HEK293 (cell line): ENCODE results near the gene UTP3.

ENCODE experiments used
- CTCF ChIA-PET: fragments of 350-600 bp; formaldehyde crosslinking; extraction: SDS; loops from one replicate; lab custom pipeline; 2021; ENCODE audit warnings: antibody characterized with exemption; lab: Yijun Ruan, JAX
- POLR2A ChIA-PET: fragments of 300-600 bp; formaldehyde crosslinking; extraction: SDS; loops from one replicate; lab custom pipeline; 2020; ENCODE audit warnings: antibody characterized with exemption, inconsistent platforms; lab: Yijun Ruan, JAX
- H3K27ac ChIP-seq: fragments of 200-500 bp; sonication (Bioruptor generic); 2 replicates; pipeline ENCODE4 v1.5.1; 2014; ENCODE audit warnings: low read depth, low read length, control low read depth, inconsistent platforms; ENCODE audit errors: extremely low read depth
- H3K36me3 ChIP-seq, 2 experiments: fragments of 200-500 bp in 1 of 2; sonication (Bioruptor generic) in 1 of 2; 1 replicate in 1 of 2; 2 replicates in 1 of 2; pipeline ENCODE4 v1.5.1; 2014 to 2017; ENCODE audit warnings: inconsistent platforms in 2 of 2, low read length in 2 of 2; ENCODE audit not compliant: control insufficient read depth in 2 of 2, insufficient read depth in 1 of 2
- H3K4me1 ChIP-seq: fragments of 200-500 bp; sonication (Bioruptor generic); 2 replicates; pipeline ENCODE4 v1.5.1; 2014; ENCODE audit warnings: mild to moderate bottlenecking, low read length, inconsistent platforms; ENCODE audit not compliant: control insufficient read depth, insufficient read depth
- H3K4me3 ChIP-seq: 2 replicates; pipeline ENCODE4 v1.5.1; 2011; ENCODE audit warnings: low read depth, mild to moderate bottlenecking, control low read depth, low read length, moderate library complexity
- H3K9me3 ChIP-seq: fragments of 200-500 bp; sonication (Bioruptor generic); 2 replicates; pipeline ENCODE4 v1.5.1; 2014; ENCODE audit warnings: low read depth, low read length, inconsistent platforms; ENCODE audit not compliant: control insufficient read depth, insufficient read depth
- EGR2 ChIP-seq: fragments of 450-650 bp; formaldehyde crosslinking; IDR thresholded peaks from 2 replicates; pipeline ENCODE4 v1.5.1; 2016; ENCODE audit warnings: low read depth, missing biosample characterization, missing genetic modification characterization
- HOXA7 ChIP-seq: sonication (generic); formaldehyde crosslinking; IDR thresholded peaks from 2 replicates; pipeline ENCODE4 v1.8.1; 2022; ENCODE audit warnings: missing genetic modification reagents, borderline replicate concordance
- IKZF3 ChIP-seq: fragments of 450-650 bp; IDR thresholded peaks from 2 replicates; pipeline ENCODE4 v1.5.0; 2018; ENCODE audit warnings: missing biosample characterization, mild to moderate bottlenecking, missing genetic modification characterization, moderate library complexity
- SP3 ChIP-seq: fragments of 450-650 bp; formaldehyde crosslinking; IDR thresholded peaks from 2 replicates; pipeline ENCODE4 v1.5.1; 2016; ENCODE audit warnings: missing biosample characterization, missing genetic modification characterization
- ZBTB1 ChIP-seq: fragments of 450-650 bp; formaldehyde crosslinking; IDR thresholded peaks from 2 replicates; pipeline ENCODE4 v1.5.1; 2016; ENCODE audit warnings: missing biosample characterization, missing genetic modification characterization
- ZEB2 ChIP-seq: fragments of 450-650 bp; formaldehyde crosslinking; IDR thresholded peaks from 2 replicates; pipeline ENCODE4 v1.5.1; 2016; ENCODE audit warnings: missing biosample characterization, missing genetic modification characterization
- ZNF155 ChIP-seq: fragments of 450-650 bp; formaldehyde crosslinking; IDR thresholded peaks from 2 replicates; pipeline ENCODE4 v1.5.1; 2016; ENCODE audit warnings: missing biosample characterization, missing genetic modification characterization
- ZNF157 ChIP-seq: fragments of 450-650 bp; formaldehyde crosslinking; IDR thresholded peaks from 2 replicates; pipeline ENCODE4 v1.5.1; 2016; ENCODE audit warnings: missing biosample characterization, missing genetic modification characterization
- ZNF292 ChIP-seq: fragments of 450-650 bp; formaldehyde crosslinking; IDR thresholded peaks from 2 replicates; pipeline ENCODE4 v1.5.1; 2016; ENCODE audit warnings: low read depth, missing biosample characterization, missing genetic modification characterization, borderline replicate concordance
- ZNF324 ChIP-seq: fragments of 450-650 bp; formaldehyde crosslinking; IDR thresholded peaks from 2 replicates; pipeline ENCODE4 v1.5.1; 2016; ENCODE audit warnings: missing biosample characterization, missing genetic modification characterization
- ZNF394 ChIP-seq: fragments of 450-650 bp; formaldehyde crosslinking; IDR thresholded peaks from 2 replicates; pipeline ENCODE4 v1.5.1; 2016; ENCODE audit warnings: missing biosample characterization, missing genetic modification characterization, mild to moderate bottlenecking, moderate library complexity, borderline replicate concordance
- ZNF416 ChIP-seq: fragments of 450-650 bp; formaldehyde crosslinking; IDR thresholded peaks from 2 replicates; pipeline ENCODE4 v1.5.1; 2016; ENCODE audit warnings: missing biosample characterization, missing genetic modification characterization
- ZNF529 ChIP-seq: fragments of 450-650 bp; formaldehyde crosslinking; IDR thresholded peaks from 2 replicates; pipeline ENCODE4 v1.5.1; 2017; ENCODE audit warnings: missing genetic modification characterization, missing biosample characterization; ENCODE audit not compliant: insufficient replicate concordance
- ZNF558 ChIP-seq: fragments of 450-650 bp; formaldehyde crosslinking; IDR thresholded peaks from 2 replicates; pipeline ENCODE4 v1.5.1; 2016; ENCODE audit warnings: missing biosample characterization, missing genetic modification characterization
- ZNF621 ChIP-seq: fragments of 450-650 bp; formaldehyde crosslinking; IDR thresholded peaks from 2 replicates; pipeline ENCODE4 v1.5.1; 2017; ENCODE audit warnings: missing biosample characterization, missing genetic modification characterization
- ZNF623 ChIP-seq: fragments of 450-650 bp; formaldehyde crosslinking; IDR thresholded peaks from 2 replicates; pipeline ENCODE4 v1.5.1; 2016; ENCODE audit warnings: missing biosample characterization, missing genetic modification characterization
- ZNF670 ChIP-seq: fragments of 450-650 bp; formaldehyde crosslinking; IDR thresholded peaks from 2 replicates; pipeline ENCODE4 v1.5.1; 2016; ENCODE audit warnings: missing biosample characterization, missing genetic modification characterization, low read depth
- ZNF707 ChIP-seq: fragments of 450-650 bp; formaldehyde crosslinking; IDR thresholded peaks from 2 replicates; pipeline ENCODE4 v1.5.1; 2016; ENCODE audit warnings: missing biosample characterization, missing genetic modification characterization
- ZNF747 ChIP-seq: fragments of 450-650 bp; formaldehyde crosslinking; IDR thresholded peaks from 2 replicates; pipeline ENCODE4 v1.5.1; 2016; ENCODE audit warnings: missing biosample characterization, missing genetic modification characterization
- TF ChIP-seq, protein P1 (sequence below): fragments of 450-650 bp; IDR thresholded peaks from 2 replicates; pipeline ENCODE4 v1.5.1; 2018; ENCODE audit warnings: missing biosample characterization, mild to moderate bottlenecking, missing genetic modification characterization
- TF ChIP-seq, protein P2 (sequence below): fragments of 450-650 bp; formaldehyde crosslinking; IDR thresholded peaks from 2 replicates; pipeline ENCODE4; 2016; ENCODE audit warnings: missing biosample characterization, missing genetic modification characterization
- TF ChIP-seq, protein P3 (sequence below): fragments of 450-650 bp; formaldehyde crosslinking; IDR thresholded peaks from 2 replicates; pipeline ENCODE4 v1.5.1; 2016; ENCODE audit warnings: missing biosample characterization, missing genetic modification characterization
- TF ChIP-seq, protein P4 (sequence below): fragments of 450-650 bp; formaldehyde crosslinking; IDR thresholded peaks from 2 replicates; pipeline ENCODE4 v1.5.1; 2016; ENCODE audit warnings: missing biosample characterization, missing genetic modification characterization, borderline replicate concordance

UTP3 gene

DNA sequence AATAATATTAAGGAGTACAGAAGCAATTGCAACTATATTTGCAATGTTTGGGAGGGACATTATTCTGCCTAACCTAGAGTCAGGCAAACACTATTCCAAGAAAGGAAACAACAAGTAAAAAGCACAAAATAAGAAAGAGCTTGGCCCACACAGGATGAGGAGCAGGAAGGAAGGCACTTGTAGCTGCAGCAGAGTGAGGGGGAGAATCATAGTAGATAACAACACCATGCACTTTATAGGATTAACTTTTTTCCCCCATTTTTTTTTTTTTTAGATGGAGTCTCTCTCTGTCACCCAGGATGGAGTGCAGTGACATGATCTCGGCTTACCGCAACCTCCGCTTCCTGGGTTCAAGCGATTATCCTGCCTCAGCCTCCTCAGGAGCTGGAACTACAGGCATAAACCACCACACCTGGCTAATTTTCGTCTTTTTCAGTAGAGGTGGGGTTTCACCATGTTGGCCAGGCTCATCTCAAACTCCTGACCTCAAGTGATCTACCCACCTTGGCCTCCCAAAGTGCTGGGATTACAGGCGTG, 11.7 kb upstream of the UTP3 start (continued):
- TF ChIP-seq, protein P1, sequence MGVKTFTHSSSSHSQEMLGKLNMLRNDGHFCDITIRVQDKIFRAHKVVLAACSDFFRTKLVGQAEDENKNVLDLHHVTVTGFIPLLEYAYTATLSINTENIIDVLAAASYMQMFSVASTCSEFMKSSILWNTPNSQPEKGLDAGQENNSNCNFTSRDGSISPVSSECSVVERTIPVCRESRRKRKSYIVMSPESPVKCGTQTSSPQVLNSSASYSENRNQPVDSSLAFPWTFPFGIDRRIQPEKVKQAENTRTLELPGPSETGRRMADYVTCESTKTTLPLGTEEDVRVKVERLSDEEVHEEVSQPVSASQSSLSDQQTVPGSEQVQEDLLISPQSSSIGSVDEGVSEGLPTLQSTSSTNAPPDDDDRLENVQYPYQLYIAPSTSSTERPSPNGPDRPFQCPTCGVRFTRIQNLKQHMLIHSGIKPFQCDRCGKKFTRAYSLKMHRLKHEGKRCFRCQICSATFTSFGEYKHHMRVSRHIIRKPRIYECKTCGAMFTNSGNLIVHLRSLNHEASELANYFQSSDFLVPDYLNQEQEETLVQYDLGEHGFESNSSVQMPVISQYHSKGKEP (tag by site-specific recombination), result no peak
- no peak for TF ChIP-seq SP3
- TF ChIP-seq, protein P2, sequence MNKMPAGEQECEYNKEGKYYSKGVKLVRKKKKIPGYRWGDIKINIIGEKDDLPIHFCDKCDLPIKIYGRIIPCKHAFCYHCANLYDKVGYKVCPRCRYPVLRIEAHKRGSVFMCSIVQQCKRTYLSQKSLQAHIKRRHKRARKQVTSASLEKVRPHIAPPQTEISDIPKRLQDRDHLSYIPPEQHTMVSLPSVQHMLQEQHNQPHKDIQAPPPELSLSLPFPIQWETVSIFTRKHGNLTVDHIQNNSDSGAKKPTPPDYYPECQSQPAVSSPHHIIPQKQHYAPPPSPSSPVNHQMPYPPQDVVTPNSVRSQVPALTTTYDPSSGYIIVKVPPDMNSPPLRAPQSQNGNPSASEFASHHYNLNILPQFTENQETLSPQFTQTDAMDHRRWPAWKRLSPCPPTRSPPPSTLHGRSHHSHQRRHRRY (tag by site-specific recombination), result no peak
- no peak for TF ChIP-seq ZNF292 (tag by site-specific recombination)
- no peak for TF ChIP-seq ZNF558

DNA sequence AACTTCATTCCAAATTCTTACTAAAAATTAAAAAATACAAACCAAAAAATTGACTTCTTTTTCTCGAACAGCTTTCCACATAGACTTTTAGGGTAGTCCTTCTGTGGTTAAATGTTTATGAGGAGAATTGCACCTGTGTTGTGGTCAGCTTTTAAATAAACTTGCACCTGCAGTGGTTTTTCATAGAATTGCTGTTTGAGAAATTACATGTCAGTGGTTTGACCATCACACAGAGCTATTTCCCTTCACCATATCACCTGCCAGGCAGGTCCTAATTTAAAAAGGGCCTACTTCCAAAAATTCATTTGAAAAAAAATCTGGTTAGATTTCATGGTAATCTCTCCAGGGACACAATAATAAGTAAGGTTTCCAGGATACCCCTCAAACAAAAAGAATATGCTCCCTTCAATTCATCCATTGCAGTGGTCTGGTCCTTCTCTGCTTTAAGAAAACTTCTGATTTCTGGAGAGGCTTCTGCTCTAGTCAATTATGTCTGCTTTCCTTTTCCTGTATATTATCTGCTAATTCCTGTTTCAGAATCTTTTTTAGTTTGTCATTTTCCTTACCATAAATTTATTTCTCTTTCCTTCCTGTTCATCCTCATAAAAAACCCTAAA, 9.8 kb upstream of the UTP3 start:
- POLR2A ChIA-PET, result no interaction called here
- TF ChIP-seq, protein P2 (tag by site-specific recombination), result no peak
- TF ChIP-seq ZNF157 (tag by site-specific recombination) (no peak), ZNF324 (tag by site-specific recombination) (no peak), HOXA7 (CRISPR knock-in tag) (no peak), ZNF155 (no peak), ZNF707 (tag by site-specific recombination) (no peak), ZNF670 (tag by site-specific recombination) (no peak), ZNF394 (tag by site-specific recombination) (no peak), ZNF747 (tag by site-specific recombination) (no peak), ZEB2 (tag by site-specific recombination) (no peak), IKZF3 (no peak), ZNF529 (tag by site-specific recombination) (no peak), ZNF416 (tag by site-specific recombination) (no peak), EGR2 (no peak), ZBTB1 (tag by site-specific recombination) (no peak), ZNF623 (no peak), ZNF621 (no peak)
- TF ChIP-seq, protein P3, sequence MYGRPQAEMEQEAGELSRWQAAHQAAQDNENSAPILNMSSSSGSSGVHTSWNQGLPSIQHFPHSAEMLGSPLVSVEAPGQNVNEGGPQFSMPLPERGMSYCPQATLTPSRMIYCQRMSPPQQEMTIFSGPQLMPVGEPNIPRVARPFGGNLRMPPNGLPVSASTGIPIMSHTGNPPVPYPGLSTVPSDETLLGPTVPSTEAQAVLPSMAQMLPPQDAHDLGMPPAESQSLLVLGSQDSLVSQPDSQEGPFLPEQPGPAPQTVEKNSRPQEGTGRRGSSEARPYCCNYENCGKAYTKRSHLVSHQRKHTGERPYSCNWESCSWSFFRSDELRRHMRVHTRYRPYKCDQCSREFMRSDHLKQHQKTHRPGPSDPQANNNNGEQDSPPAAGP (tag by site-specific recombination), result no peak
- TF ChIP-seq, protein P4, sequence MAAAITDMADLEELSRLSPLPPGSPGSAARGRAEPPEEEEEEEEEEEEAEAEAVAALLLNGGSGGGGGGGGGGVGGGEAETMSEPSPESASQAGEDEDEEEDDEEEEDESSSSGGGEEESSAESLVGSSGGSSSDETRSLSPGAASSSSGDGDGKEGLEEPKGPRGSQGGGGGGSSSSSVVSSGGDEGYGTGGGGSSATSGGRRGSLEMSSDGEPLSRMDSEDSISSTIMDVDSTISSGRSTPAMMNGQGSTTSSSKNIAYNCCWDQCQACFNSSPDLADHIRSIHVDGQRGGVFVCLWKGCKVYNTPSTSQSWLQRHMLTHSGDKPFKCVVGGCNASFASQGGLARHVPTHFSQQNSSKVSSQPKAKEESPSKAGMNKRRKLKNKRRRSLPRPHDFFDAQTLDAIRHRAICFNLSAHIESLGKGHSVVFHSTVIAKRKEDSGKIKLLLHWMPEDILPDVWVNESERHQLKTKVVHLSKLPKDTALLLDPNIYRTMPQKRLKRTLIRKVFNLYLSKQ (tag by site-specific recombination), result no peak
- Histone ChIP-seq H3K9me3 (no peaks in the 10 kb centered on the region), H3K4me1 (no peaks in the 10 kb centered on the region), H3K27ac (no peak overlapping the region), H3K36me3 (no peaks in the 10 kb centered on the region), H3K4me3 (no peak overlapping the region)
- CTCF ChIA-PET, result interaction anchor here (2.0 kb wide), 1 partner anchor 9 kb away, joined by 9 read pairs; no protein-coding TSS in a partner anchor
